Astrocyte (in vitro differentiated cells and primary cell): ENCODE data around the gene NCSTN. TPM values are rescaled to one million over a fixed set of nuclear protein-coding genes. Genes with fewer than 3 reads are reported as not detected.

Experiments
- DNase-seq: peaks from one replicate; pipeline ENCODE4 v3.0.0-alpha.2; 2010; ENCODE audit warnings: low read depth
- FAIRE-seq: peaks from 2 replicates; lab custom pipeline; 2011; peaks lifted over from hg19 to GRCh38; lab: Jason Lieb, UNC
- H2AFZ ChIP-seq: 2 replicates; pipeline ENCODE4 v1.6.0; 2012; ENCODE audit warnings: low read depth, low read length, inconsistent platforms
- H3K27ac ChIP-seq: 2 replicates; pipeline ENCODE4 v1.5.1; 2011; ENCODE audit warnings: low read depth, low read length, inconsistent platforms
- H3K27me3 ChIP-seq: 2 replicates; pipeline ENCODE4 v1.6.0; 2011; ENCODE audit warnings: low read length, inconsistent platforms; ENCODE audit not compliant: insufficient read depth
- H3K36me3 ChIP-seq: 2 replicates; pipeline ENCODE4 v1.5.1; 2011; ENCODE audit warnings: low read length, inconsistent platforms; ENCODE audit not compliant: insufficient read depth
- H3K4me1 ChIP-seq: 2 replicates; pipeline ENCODE4 v1.5.1; 2011; ENCODE audit warnings: low read length, inconsistent platforms; ENCODE audit not compliant: insufficient read depth
- H3K4me2 ChIP-seq: 2 replicates; pipeline ENCODE4 v1.6.0; 2012; ENCODE audit warnings: low read length, inconsistent platforms
- H3K4me3 ChIP-seq: 2 replicates; pipeline ENCODE4 v1.5.1; 2011; ENCODE audit warnings: low read depth, mild to moderate bottlenecking, low read length, inconsistent platforms; ENCODE audit not compliant: insufficient read depth
- H3K79me2 ChIP-seq: 2 replicates; pipeline ENCODE4 v1.6.0; 2012; ENCODE audit warnings: mild to moderate bottlenecking, low read length, inconsistent platforms; ENCODE audit not compliant: insufficient read depth
- H3K9ac ChIP-seq: 2 replicates; pipeline ENCODE4 v1.6.0; 2012; ENCODE audit warnings: mild to moderate bottlenecking, low read length, inconsistent platforms
- H3K9me3 ChIP-seq: 2 replicates; pipeline ENCODE4 v1.5.1; 2012; ENCODE audit warnings: low read depth, mild to moderate bottlenecking, low read length, inconsistent platforms; ENCODE audit not compliant: insufficient read depth
- H4K20me1 ChIP-seq: 2 replicates; pipeline ENCODE4 v1.6.0; 2012; ENCODE audit warnings: low read length, inconsistent platforms; ENCODE audit not compliant: insufficient read depth
- H3K27ac Mint-ChIP-seq: one replicate; pipeline ENCODE4 v1.8.0; 2021; ENCODE audit warnings: mild to moderate bottlenecking, mixed read lengths; ENCODE audit not compliant: unreplicated experiment
- H3K27me3 Mint-ChIP-seq: one replicate; pipeline ENCODE4 v1.8.0; 2021; ENCODE audit warnings: low read depth, mixed read lengths; ENCODE audit not compliant: unreplicated experiment
- H3K36me3 Mint-ChIP-seq: one replicate; pipeline ENCODE4 v1.8.0; 2021; ENCODE audit warnings: low read depth, mixed read lengths; ENCODE audit not compliant: unreplicated experiment
- H3K4me1 Mint-ChIP-seq: one replicate; pipeline ENCODE4 v1.8.0; 2021; ENCODE audit warnings: low read depth, mixed read lengths; ENCODE audit not compliant: unreplicated experiment
- H3K4me3 Mint-ChIP-seq: one replicate; pipeline ENCODE4 v1.8.0; 2021; ENCODE audit warnings: mild to moderate bottlenecking, moderate library complexity, mixed read lengths; ENCODE audit not compliant: unreplicated experiment
- H3K9me3 Mint-ChIP-seq: one replicate; pipeline ENCODE4 v1.8.0; 2021; ENCODE audit warnings: mild to moderate bottlenecking, mixed read lengths; ENCODE audit not compliant: unreplicated experiment
- CTCF ChIP-seq: IDR thresholded peaks from 2 replicates; pipeline ENCODE4 v1.5.1; 2011; ENCODE audit warnings: low read depth, mild to moderate bottlenecking, inconsistent platforms, low read length, moderate library complexity; ENCODE audit not compliant: insufficient read depth
- EZH2 ChIP-seq: IDR thresholded peaks from 2 replicates; pipeline ENCODE4 v1.6.1; 2012; ENCODE audit warnings: mild to moderate bottlenecking, low read length, inconsistent platforms; ENCODE audit not compliant: insufficient read depth
- total RNA-seq: library from RNA; stranded (reverse); gene quantifications from 2 replicates; pipeline ENCODE4 v1.2.1, GENCODE V29; 2021

Gene NCSTN
- total RNA-seq, 1 donor from 2014 or later: 171 TPM

- no peak overlapping the region for H3K9ac ChIP-seq
- no peaks in the 10 kb centered on the region for H3K27me3 ChIP-seq
- no peak overlapping the region for H2AFZ ChIP-seq
- Mint-ChIP-seq H3K9me3 (no peaks in the 10 kb centered on the region), H3K4me1 (peaks cover 19% of the 10 kb centered on the region), H3K4me3 (peak overlapping the region; percentile 100), H3K27me3 (no peaks in the 10 kb centered on the region), H3K36me3 (peaks cover 10% of the 10 kb centered on the region), H3K27ac (peak overlapping the region; percentile 29)
- TF ChIP-seq EZH2 (no peak), CTCF (no peak)
- no peak overlapping the region for H3K4me3 ChIP-seq
- no peak for DNase-seq
- peaks cover 51% of the 10 kb centered on the region for H3K79me2 ChIP-seq
- no peak for FAIRE-seq
- H4K20me1 ChIP-seq: peaks cover 40% of the 10 kb centered on the region
- no peak overlapping the region for H3K27ac ChIP-seq
- no peak overlapping the region for H3K4me2 ChIP-seq
- H3K9me3 ChIP-seq: no peaks in the 10 kb centered on the region
- H3K36me3 ChIP-seq: peaks cover 22% of the 10 kb centered on the region
- H3K4me1 ChIP-seq: peaks cover 9% of the 10 kb centered on the region
Measured at GRCh38 chr1:160344936-160345335, 1.8 kb downstream of the NCSTN start.

- Histone ChIP-seq H3K4me1 (peaks cover 5% of the 10 kb centered on the region), H3K27ac (no peak overlapping the region), H2AFZ (no peak overlapping the region), H4K20me1 (peaks cover 31% of the 10 kb centered on the region), H3K27me3 (no peaks in the 10 kb centered on the region), H3K4me2 (no peak overlapping the region), H3K9ac (no peak overlapping the region), H3K79me2 (peaks cover 35% of the 10 kb centered on the region), H3K36me3 (peaks cover 34% of the 10 kb centered on the region), H3K4me3 (no peak overlapping the region), H3K9me3 (no peaks in the 10 kb centered on the region)
- Mint-ChIP-seq H3K4me3 (no peak overlapping the region), H3K27ac (no peak overlapping the region), H3K9me3 (no peaks in the 10 kb centered on the region), H3K36me3 (peaks cover 14% of the 10 kb centered on the region), H3K27me3 (no peaks in the 10 kb centered on the region), H3K4me1 (peaks cover 8% of the 10 kb centered on the region)
- DNase-seq (no peak), FAIRE-seq (no peak)
- TF ChIP-seq CTCF: no peak
- TF ChIP-seq EZH2: no peak
Measured at GRCh38 chr1:160346463-160346862, 3.3 kb downstream of the NCSTN start.

GRCh38 chr1:160346958-160347357 is 3.8 kb downstream of the NCSTN start:
- peaks cover 16% of the 10 kb centered on the region for H3K36me3 Mint-ChIP-seq
- peaks cover 8% of the 10 kb centered on the region for H3K4me1 Mint-ChIP-seq
- Histone ChIP-seq H3K79me2 (peaks cover 30% of the 10 kb centered on the region), H3K9ac (no peak overlapping the region), H4K20me1 (peaks cover 28% of the 10 kb centered on the region), H3K4me2 (no peak overlapping the region), H3K36me3 (peaks cover 39% of the 10 kb centered on the region), H3K27me3 (no peaks in the 10 kb centered on the region), H3K4me3 (no peak overlapping the region), H3K27ac (no peak overlapping the region), H3K4me1 (peaks cover 5% of the 10 kb centered on the region), H2AFZ (no peak overlapping the region), H3K9me3 (no peaks in the 10 kb centered on the region)
- H3K9me3 Mint-ChIP-seq: no peaks in the 10 kb centered on the region
- DNase-seq: no peak
- H3K27ac Mint-ChIP-seq: no peak overlapping the region
- TF ChIP-seq EZH2 (no peak), CTCF (no peak)
- H3K4me3 Mint-ChIP-seq: no peak overlapping the region
- no peak for FAIRE-seq
- no peaks in the 10 kb centered on the region for H3K27me3 Mint-ChIP-seq
